Osteoblast (primary cell): ENCODE data around the gene VWA1. TPM values are rescaled to one million over a fixed set of nuclear protein-coding genes. Genes with fewer than 3 reads are reported as not detected.
"Not testable (repeated sequence)": the region's sequence is repeated elsewhere in the genome, so short reads cannot be mapped to it uniquely, and the experiment has no call there.

Experiments
- DNase-seq: peaks from one replicate; pipeline ENCODE4 v3.0.0; 2011; ENCODE audit warnings: low spot score, mixed read lengths; ENCODE audit not compliant: insufficient read length; ENCODE audit errors: missing footprints
- H2AFZ ChIP-seq: 2 replicates; pipeline ENCODE4 v1.6.0; 2011; ENCODE audit warnings: mild to moderate bottlenecking, low read length
- H3K27ac ChIP-seq: 2 replicates; pipeline ENCODE4 v1.5.1; 2011; ENCODE audit warnings: mild to moderate bottlenecking, low read depth, low read length, moderate library complexity
- H3K27me3 ChIP-seq: 2 replicates; pipeline ENCODE4 v1.6.0; 2012; ENCODE audit warnings: mild to moderate bottlenecking, control low read depth, inconsistent platforms, low read length, moderate library complexity; ENCODE audit not compliant: insufficient read depth
- H3K36me3 ChIP-seq: 2 replicates; pipeline ENCODE4 v1.5.1; 2011; ENCODE audit warnings: mild to moderate bottlenecking, low read length, control low read depth, moderate library complexity; ENCODE audit not compliant: insufficient read depth
- H3K4me1 ChIP-seq: 2 replicates; pipeline ENCODE4 v1.5.1; 2011; ENCODE audit warnings: mild to moderate bottlenecking, low read length, control low read depth, moderate library complexity; ENCODE audit not compliant: insufficient read depth
- H3K4me2 ChIP-seq: 2 replicates; pipeline ENCODE4 v1.6.0; 2011; ENCODE audit warnings: mild to moderate bottlenecking, low read length; ENCODE audit not compliant: insufficient read depth
- H3K4me3 ChIP-seq: fragments of 200-600 bp; sonication (generic); 3 replicates; pipeline ENCODE4 v1.5.1; 2012; ENCODE audit warnings: mild to moderate bottlenecking, low read length, inconsistent platforms; ENCODE audit not compliant: insufficient read depth
- H3K79me2 ChIP-seq: 2 replicates; pipeline ENCODE4 v1.6.0; 2012; ENCODE audit warnings: mild to moderate bottlenecking, low read length, control low read depth, inconsistent platforms; ENCODE audit not compliant: insufficient read depth
- H3K9me3 ChIP-seq: 2 replicates; pipeline ENCODE4 v1.5.1; 2011; ENCODE audit warnings: low read depth, low read length, control low read depth
- H4K20me1 ChIP-seq: 2 replicates; pipeline ENCODE4 v1.6.0; 2012; ENCODE audit warnings: mild to moderate bottlenecking, low read length, control low read depth; ENCODE audit not compliant: insufficient read depth
- total RNA-seq: library from RNA; depleted of rRNA; stranded (reverse); fragments of >200 nt; gene quantifications from 2 replicates; pipeline ENCODE4 v1.2.3, GENCODE V29; 2012
- TF ChIP-seq, protein P1 (sequence below): IDR thresholded peaks from 2 replicates; pipeline ENCODE4 v1.5.1; 2011; ENCODE audit warnings: mild to moderate bottlenecking, low read depth, low read length, moderate library complexity; ENCODE audit errors: extremely low read depth

VWA1 gene
- total RNA-seq, 1 donor = 4.3 TPM

DNA sequence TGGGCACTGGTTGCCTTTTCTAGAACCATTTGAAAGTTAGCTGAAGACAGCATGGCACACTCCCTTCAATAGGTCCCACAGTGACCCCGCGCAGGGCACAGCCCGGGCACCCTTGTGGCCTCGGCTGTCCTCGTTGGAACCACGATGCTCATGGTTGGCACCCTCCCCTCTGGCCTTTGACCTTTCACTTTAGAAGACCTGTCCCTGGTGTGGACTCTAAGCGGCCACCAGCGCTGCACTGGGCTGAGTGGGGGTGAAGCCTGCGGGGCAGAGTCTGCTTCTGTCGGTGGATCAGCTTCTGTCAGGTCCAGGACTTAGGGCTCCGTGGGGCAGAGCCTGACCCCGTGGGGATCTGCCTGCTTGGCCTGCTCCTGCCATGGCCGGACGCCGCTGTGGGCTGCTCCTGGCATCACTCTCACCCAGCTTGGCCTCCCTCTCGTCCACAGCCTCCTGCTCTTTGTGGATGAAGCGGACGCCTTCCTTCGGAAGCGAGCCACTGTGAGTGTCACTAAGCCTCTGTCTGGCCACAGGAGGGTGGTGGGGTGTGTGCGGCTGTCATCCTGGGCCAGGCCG is 21.3 kb downstream of the VWA1 start:
- not testable (repeated sequence) for H3K79me2 ChIP-seq, H3K27me3 ChIP-seq, H4K20me1 ChIP-seq, H2AFZ ChIP-seq, H3K4me1 ChIP-seq, H3K4me3 ChIP-seq, H3K36me3 ChIP-seq, H3K4me2 ChIP-seq, H3K9me3 ChIP-seq, H3K27ac ChIP-seq
- DNase-seq = peak; percentile 21

GRCh38 chr1:1459156-1459555 is 23.7 kb downstream of the VWA1 start:
- not testable (repeated sequence) for H3K36me3 ChIP-seq, H3K27ac ChIP-seq, H2AFZ ChIP-seq, H3K79me2 ChIP-seq, H3K4me2 ChIP-seq, DNase-seq, H3K4me3 ChIP-seq, H3K27me3 ChIP-seq, H3K9me3 ChIP-seq, H4K20me1 ChIP-seq, H3K4me1 ChIP-seq

DNA sequence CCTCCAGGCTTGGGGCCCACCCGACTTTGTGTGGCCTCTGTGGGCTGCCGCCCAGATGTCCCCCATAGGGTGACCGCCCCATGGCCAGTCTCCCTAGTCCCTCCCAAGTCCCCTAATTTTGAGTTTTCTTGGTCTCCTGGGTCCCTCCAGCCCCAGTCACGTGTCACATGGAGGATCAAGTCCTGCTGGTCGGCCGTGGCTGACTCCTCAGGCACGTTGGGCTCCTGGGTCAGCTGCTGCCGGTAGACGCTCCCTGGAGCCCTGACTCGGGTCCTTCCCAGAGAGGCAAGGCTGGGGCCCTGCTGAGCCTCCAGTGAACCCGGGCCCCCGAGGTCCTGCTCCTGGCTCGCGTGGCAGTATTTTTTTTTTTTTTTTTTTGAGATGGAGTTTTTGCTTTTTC is 24.2 kb downstream of the VWA1 start:
- H3K4me1 ChIP-seq, H3K27ac ChIP-seq, H3K79me2 ChIP-seq, H3K4me2 ChIP-seq, H3K36me3 ChIP-seq, H2AFZ ChIP-seq, H3K4me3 ChIP-seq, H3K9me3 ChIP-seq, H4K20me1 ChIP-seq, H3K27me3 ChIP-seq, DNase-seq: not testable (repeated sequence)

- Histone ChIP-seq H3K79me2 (no peaks in the 10 kb centered on the region), H3K4me3 (no peak overlapping the region), H3K36me3 (no peaks in the 10 kb centered on the region), H3K27me3 (no peaks in the 10 kb centered on the region), H3K9me3 (no peaks in the 10 kb centered on the region), H3K4me1 (no peaks in the 10 kb centered on the region), H2AFZ (no peak overlapping the region), H3K4me2 (no peak overlapping the region), H3K27ac (no peak overlapping the region), H4K20me1 (no peaks in the 10 kb centered on the region)
- DNase-seq = peak; percentile 79
- TF ChIP-seq, protein P1, sequence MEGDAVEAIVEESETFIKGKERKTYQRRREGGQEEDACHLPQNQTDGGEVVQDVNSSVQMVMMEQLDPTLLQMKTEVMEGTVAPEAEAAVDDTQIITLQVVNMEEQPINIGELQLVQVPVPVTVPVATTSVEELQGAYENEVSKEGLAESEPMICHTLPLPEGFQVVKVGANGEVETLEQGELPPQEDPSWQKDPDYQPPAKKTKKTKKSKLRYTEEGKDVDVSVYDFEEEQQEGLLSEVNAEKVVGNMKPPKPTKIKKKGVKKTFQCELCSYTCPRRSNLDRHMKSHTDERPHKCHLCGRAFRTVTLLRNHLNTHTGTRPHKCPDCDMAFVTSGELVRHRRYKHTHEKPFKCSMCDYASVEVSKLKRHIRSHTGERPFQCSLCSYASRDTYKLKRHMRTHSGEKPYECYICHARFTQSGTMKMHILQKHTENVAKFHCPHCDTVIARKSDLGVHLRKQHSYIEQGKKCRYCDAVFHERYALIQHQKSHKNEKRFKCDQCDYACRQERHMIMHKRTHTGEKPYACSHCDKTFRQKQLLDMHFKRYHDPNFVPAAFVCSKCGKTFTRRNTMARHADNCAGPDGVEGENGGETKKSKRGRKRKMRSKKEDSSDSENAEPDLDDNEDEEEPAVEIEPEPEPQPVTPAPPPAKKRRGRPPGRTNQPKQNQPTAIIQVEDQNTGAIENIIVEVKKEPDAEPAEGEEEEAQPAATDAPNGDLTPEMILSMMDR = no peak
These were observed 25.1 kb downstream of the VWA1 start for GRCh38 chr1:1460540-1461130.

- DNase-seq = peak; percentile 71
- H3K4me3 ChIP-seq = peak overlapping the region; percentile 33
- no peaks in the 10 kb centered on the region for H3K79me2 ChIP-seq
- no peaks in the 10 kb centered on the region for H3K9me3 ChIP-seq
- H2AFZ ChIP-seq = peak overlapping the region; percentile 82
- H3K4me1 ChIP-seq = no peaks in the 10 kb centered on the region
- H3K27me3 ChIP-seq = no peaks in the 10 kb centered on the region
- TF ChIP-seq, protein P1 = no peak
- no peak overlapping the region for H3K27ac ChIP-seq
- no peaks in the 10 kb centered on the region for H4K20me1 ChIP-seq
- H3K4me2 ChIP-seq = no peak overlapping the region
- no peaks in the 10 kb centered on the region for H3K36me3 ChIP-seq
These were observed 26.3 kb downstream of the VWA1 start for GRCh38 chr1:1461721-1462317.
